OCI-LY7 (cell line): ENCODE measurements around the gene CHODL.

ENCODE experiments used
- EZH2phosphoT487 ChIP-seq: fragments of 200-600 bp; sonication (generic); IDR thresholded peaks from 2 replicates; pipeline ENCODE4 v1.6.1; 2018; ENCODE audit warnings: low read depth, borderline replicate concordance, mild to moderate bottlenecking, mixed run types, antibody characterized with exemption, low read length, moderate library complexity, mixed read lengths
- TF ChIP-seq, protein P1 (sequence below): fragments of 200-600 bp; sonication (generic); conservative IDR thresholded peaks from 2 replicates; pipeline ENCODE4 v1.5.1; 2014; ENCODE audit warnings: mild to moderate bottlenecking, antibody characterized with exemption, low read length, moderate library complexity, mixed read lengths

DNA sequence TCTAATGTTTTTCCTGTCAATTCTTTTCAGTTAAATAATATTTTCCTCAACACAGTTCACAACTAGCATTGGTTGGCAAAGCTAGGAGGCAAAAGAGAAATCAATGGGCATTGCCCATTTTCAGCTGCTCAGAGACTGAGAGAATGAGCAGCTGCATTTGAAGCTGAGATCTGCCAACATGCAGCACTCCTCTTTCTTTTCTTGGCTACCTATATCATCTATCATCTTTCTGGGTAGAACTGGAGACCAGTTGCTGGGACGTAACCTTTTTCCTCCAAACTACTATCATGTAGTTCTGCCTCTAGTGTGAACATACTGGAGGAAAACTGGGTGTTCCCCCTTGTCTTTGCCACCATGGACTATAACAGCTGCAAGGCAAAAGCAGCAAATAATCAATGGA, 22.9 kb downstream of the CHODL start:
- no peak for TF ChIP-seq EZH2phosphoT487
- TF ChIP-seq, protein P1, sequence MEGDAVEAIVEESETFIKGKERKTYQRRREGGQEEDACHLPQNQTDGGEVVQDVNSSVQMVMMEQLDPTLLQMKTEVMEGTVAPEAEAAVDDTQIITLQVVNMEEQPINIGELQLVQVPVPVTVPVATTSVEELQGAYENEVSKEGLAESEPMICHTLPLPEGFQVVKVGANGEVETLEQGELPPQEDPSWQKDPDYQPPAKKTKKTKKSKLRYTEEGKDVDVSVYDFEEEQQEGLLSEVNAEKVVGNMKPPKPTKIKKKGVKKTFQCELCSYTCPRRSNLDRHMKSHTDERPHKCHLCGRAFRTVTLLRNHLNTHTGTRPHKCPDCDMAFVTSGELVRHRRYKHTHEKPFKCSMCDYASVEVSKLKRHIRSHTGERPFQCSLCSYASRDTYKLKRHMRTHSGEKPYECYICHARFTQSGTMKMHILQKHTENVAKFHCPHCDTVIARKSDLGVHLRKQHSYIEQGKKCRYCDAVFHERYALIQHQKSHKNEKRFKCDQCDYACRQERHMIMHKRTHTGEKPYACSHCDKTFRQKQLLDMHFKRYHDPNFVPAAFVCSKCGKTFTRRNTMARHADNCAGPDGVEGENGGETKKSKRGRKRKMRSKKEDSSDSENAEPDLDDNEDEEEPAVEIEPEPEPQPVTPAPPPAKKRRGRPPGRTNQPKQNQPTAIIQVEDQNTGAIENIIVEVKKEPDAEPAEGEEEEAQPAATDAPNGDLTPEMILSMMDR: no peak
